Thyroid gland (tissue), 4 donors: Measurements from ENCODE around the gene RNF44.

Experiments used
- CTCF ChIP-seq, 6 experiments: fragments of 200-600 bp in 3 of 6; fragments of 450-650 bp in 3 of 6; sonication (generic) in 3 of 6; IDR thresholded peaks; one replicate each; pipeline ENCODE4 v1.5.1; 2016 to 2019; ENCODE audit warnings: antibody characterized with exemption in 6 of 6, mild to moderate bottlenecking in 2 of 6, inconsistent platforms in 1 of 6, moderate library complexity in 1 of 6
- POLR2A ChIP-seq, 2 donors: fragments of 450-650 bp; IDR thresholded peaks; one replicate each; pipeline ENCODE4 v1.6.1; 2017; ENCODE audit warnings: antibody characterized with exemption in 2 of 2, mild to moderate bottlenecking in 2 of 2, moderate library complexity in 1 of 2

DNA sequence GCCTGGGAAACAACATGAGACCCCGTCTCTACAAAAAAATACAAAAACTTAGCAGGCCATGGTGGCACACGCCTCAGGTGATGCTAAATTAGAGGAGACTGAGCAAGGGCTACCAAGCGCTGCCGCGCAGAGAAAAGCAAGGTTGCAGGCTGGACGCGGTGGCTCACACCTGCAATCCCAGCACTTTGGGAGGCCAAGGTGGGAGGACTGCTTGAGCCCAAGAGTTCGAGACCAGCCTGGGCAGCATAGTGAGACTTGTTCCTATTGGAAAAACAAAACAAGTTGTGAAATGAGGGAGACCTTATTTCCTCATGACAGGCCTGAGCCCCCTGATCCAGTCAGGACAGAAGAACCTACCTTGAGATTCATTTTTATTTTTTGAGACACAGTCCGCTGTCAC lies 11.5 kb downstream of the RNF44 start:
- TF ChIP-seq CTCF (IDR thresholded peaks at IDR 0.05) (no peak), POLR2A (IDR thresholded peaks at IDR 0.05) (no peak)
